ENCODE data around the gene ATP13A1. TPM values are rescaled to one million over a fixed set of nuclear protein-coding genes. Genes with fewer than 3 reads are reported as not detected.
"Not testable (repeated sequence)": the region's sequence is repeated elsewhere in the genome, so short reads cannot be mapped to it uniquely, and the experiment has no call there.

Gene ATP13A1
- total RNA-seq (10 to 100 TPM; 41.7 to 53.6 TPM), polyA plus RNA-seq (100 to 1,000 TPM in 1 of 2 donors, 10 to 100 TPM in 1; 13.9 to 105 TPM)
- long read RNA-seq, donor 1, transcript ATP13A1-202 (26 exons, 3,861 nt) = major isoform, 7 of 91 reads
- long read RNA-seq, donor 1, partial matches to known transcripts = 69 of 91 reads
- long read RNA-seq, donor 1, other reads (novel, unspliced or antisense) = 15 of 91 reads
- long read RNA-seq, donor 2, transcript ATP13A1-202 (26 exons, 3,861 nt) = major isoform, 5 of 31 reads
- long read RNA-seq, donor 2, partial matches to known transcripts = 18 of 31 reads
- long read RNA-seq, donor 2, other reads (novel, unspliced or antisense) = 8 of 31 reads

DNA sequence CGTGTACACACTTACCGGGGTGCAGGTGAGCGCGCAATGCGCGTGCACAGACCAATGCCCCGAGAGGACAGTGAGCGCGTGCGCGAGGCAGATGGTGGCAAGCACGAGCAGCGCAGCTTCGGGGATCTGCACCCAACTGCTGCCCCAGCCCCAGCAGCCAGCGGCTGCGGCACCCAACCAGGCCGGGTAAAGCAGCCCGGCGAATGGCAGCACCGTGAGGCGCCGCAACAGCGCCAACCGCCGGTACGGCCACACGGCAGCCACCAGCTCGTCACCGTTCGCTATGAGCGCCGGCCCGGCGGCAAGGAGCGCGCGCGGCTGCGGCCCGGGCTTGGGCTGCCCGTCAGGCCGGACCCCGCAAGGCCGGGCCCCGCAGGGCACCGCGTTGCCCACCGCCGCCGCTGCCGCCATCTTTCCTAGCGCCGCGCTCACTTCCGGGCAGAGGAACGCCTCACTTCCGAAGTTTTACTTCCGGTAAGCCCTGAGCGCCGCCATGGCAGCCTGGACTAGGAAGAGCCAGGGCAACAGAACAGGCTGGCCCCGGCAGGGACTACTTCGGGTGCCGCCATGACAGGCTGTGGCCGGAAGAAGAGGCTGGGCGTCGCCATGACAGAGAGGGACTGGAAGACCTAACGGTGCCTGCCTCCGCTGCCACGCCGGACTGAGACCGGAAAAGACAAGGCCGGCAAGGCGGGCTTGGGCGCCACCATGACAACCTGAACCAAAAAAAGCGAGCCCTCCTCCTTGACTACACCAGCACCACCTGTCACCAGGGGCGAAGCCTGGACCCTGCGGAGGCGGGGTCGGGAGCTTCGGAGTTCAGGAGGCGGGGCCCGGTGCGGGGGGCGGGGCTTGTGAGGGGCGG, at the start of gene ATP13A1:
TSS of gene ATP13A1 (minus strand) at position 421 of the 865 bp plus-strand sequence. CDS start at position 411, 10 bp downstream.
- DNase-seq (peak; percentile 98), ATAC-seq (ENCODE audit: low FRiP score) (peak; percentile 98)
- peaks cover 0 to 1% of the 10 kb centered on the region in 2 donors for H3K4me1 ChIP-seq (ENCODE audit: control insufficient read depth in 1 of 2, insufficient read depth in 2 of 2, low read length in 2 of 2)
- intact Hi-C loops (cut with DNase I) = loop anchor here in 1 of 2 donors (1.0 to 10.0 kb wide), 3 partner anchors 20 to 161 kb away; partner anchors contain the start of genes GMIP and ZNF506
- H3K9me3 ChIP-seq (ENCODE audit: control insufficient read depth, low read length) = no peaks in the 10 kb centered on the region
- peak within 1 kb of the TSS; percentile 87 to 96 for H3K4me3 ChIP-seq (ENCODE audit: low read length in 2 of 2)
- H3K27ac ChIP-seq (ENCODE audit: low read depth in 1 of 2, low read length in 2 of 2) = peak within 1 kb of the TSS in 1 of 2 donors; percentile 55
- WGBS, 2 donors = 0 to 1% methylated on average over 70 to 85 of the region's 85 CpGs
- no peaks in the 10 kb centered on the region for H3K27me3 ChIP-seq (ENCODE audit: control insufficient read depth in 1 of 2, insufficient read depth in 2 of 2, low read length in 1 of 2)
- no peaks in the 10 kb centered on the region for H3K36me3 ChIP-seq (ENCODE audit: control insufficient read depth in 1 of 2, insufficient read depth in 2 of 2, low read length in 1 of 2)

GRCh38 chr19:19711934-19712828, 48.7 kb upstream of the ATP13A1 start:
- 96 to 97% methylated on average over 10 of the region's 10 CpGs for WGBS, 2 donors
- H3K36me3 ChIP-seq (ENCODE audit: control insufficient read depth in 1 of 2, insufficient read depth in 2 of 2, low read length in 1 of 2) = peaks cover 7 to 23% of the 10 kb centered on the region in 2 donors
- no peaks in the 10 kb centered on the region for H3K27me3 ChIP-seq (ENCODE audit: control insufficient read depth in 1 of 2, insufficient read depth in 2 of 2, low read length in 1 of 2)
- intact Hi-C loops (cut with DNase I) = no loop called here
- ATAC-seq (ENCODE audit: low FRiP score) (no peak), DNase-seq (no peak)
- peaks cover 38% of the 10 kb centered on the region for H3K9me3 ChIP-seq (ENCODE audit: control insufficient read depth, low read length)
- peak overlapping the region; percentile 15 to 26 for H3K4me3 ChIP-seq (ENCODE audit: low read length in 2 of 2)
- no peaks in the 10 kb centered on the region for H3K4me1 ChIP-seq (ENCODE audit: control insufficient read depth in 1 of 2, insufficient read depth in 2 of 2, low read length in 2 of 2)
- H3K27ac ChIP-seq (ENCODE audit: low read depth in 1 of 2, low read length in 2 of 2) = no peak overlapping the region

GRCh38 chr19:19711306-19711933, 47.9 kb upstream of the ATP13A1 start:
- peaks cover 7 to 23% of the 10 kb centered on the region in 2 donors for H3K36me3 ChIP-seq (ENCODE audit: control insufficient read depth in 1 of 2, insufficient read depth in 2 of 2, low read length in 1 of 2)
- H3K9me3 ChIP-seq (ENCODE audit: control insufficient read depth, low read length) = peaks cover 37% of the 10 kb centered on the region
- intact Hi-C loops (cut with DNase I) = no loop called here
- ATAC-seq (ENCODE audit: low FRiP score) (no peak), DNase-seq (no peak)
- WGBS, 2 donors = 97 to 98% methylated on average over 14 of the region's 14 CpGs
- no peak overlapping the region for H3K4me3 ChIP-seq (ENCODE audit: low read length in 2 of 2)
- H3K27ac ChIP-seq (ENCODE audit: low read depth in 1 of 2, low read length in 2 of 2) = no peak overlapping the region
- no peaks in the 10 kb centered on the region for H3K27me3 ChIP-seq (ENCODE audit: control insufficient read depth in 1 of 2, insufficient read depth in 2 of 2, low read length in 1 of 2)
- no peaks in the 10 kb centered on the region for H3K4me1 ChIP-seq (ENCODE audit: control insufficient read depth in 1 of 2, insufficient read depth in 2 of 2, low read length in 2 of 2)

- no peak overlapping the region for H3K27ac ChIP-seq (ENCODE audit: low read depth in 1 of 2, low read length in 2 of 2)
- H3K9me3 ChIP-seq (ENCODE audit: control insufficient read depth, low read length) = peaks cover 35% of the 10 kb centered on the region
- no peaks in the 10 kb centered on the region for H3K4me1 ChIP-seq (ENCODE audit: control insufficient read depth in 1 of 2, insufficient read depth in 2 of 2, low read length in 2 of 2)
- no peaks in the 10 kb centered on the region for H3K27me3 ChIP-seq (ENCODE audit: control insufficient read depth in 1 of 2, insufficient read depth in 2 of 2, low read length in 1 of 2)
- ATAC-seq (ENCODE audit: low FRiP score) = no peak
- intact Hi-C loops (cut with DNase I) = no loop called here
- WGBS, 2 donors = 97 to 99% methylated on average over 2 of the region's 2 CpGs
- no peak for DNase-seq
- no peak overlapping the region for H3K4me3 ChIP-seq (ENCODE audit: low read length in 2 of 2)
- peaks cover 7 to 23% of the 10 kb centered on the region in 2 donors for H3K36me3 ChIP-seq (ENCODE audit: control insufficient read depth in 1 of 2, insufficient read depth in 2 of 2, low read length in 1 of 2)
Observed at GRCh38 chr19:19710506-19710905, 47.0 kb upstream of the ATP13A1 start.

GRCh38 chr19:19704836-19705235, 41.4 kb upstream of the ATP13A1 start:
- ATAC-seq (ENCODE audit: low FRiP score) = no peak
- 88 to 91% methylated on average over 6 of the region's 6 CpGs for WGBS, 2 donors
- intact Hi-C loops (cut with DNase I) = no loop called here
- Histone ChIP-seq H3K36me3 (ENCODE audit: control insufficient read depth in 1 of 2, insufficient read depth in 2 of 2, low read length in 1 of 2) (peaks cover 4 to 7% of the 10 kb centered on the region in 2 donors), H3K4me3 (ENCODE audit: low read length in 2 of 2) (no peak overlapping the region), H3K4me1 (ENCODE audit: control insufficient read depth in 1 of 2, insufficient read depth in 2 of 2, low read length in 2 of 2) (no peaks in the 10 kb centered on the region), H3K9me3 (ENCODE audit: control insufficient read depth, low read length) (peaks cover 38% of the 10 kb centered on the region), H3K27me3 (ENCODE audit: control insufficient read depth in 1 of 2, insufficient read depth in 2 of 2, low read length in 1 of 2) (no peaks in the 10 kb centered on the region), H3K27ac (ENCODE audit: low read depth in 1 of 2, low read length in 2 of 2) (no peak overlapping the region)
- DNase-seq = no peak

- H3K27me3 ChIP-seq (ENCODE audit: control insufficient read depth in 1 of 2, insufficient read depth in 2 of 2, low read length in 1 of 2); DNase-seq; H3K4me1 ChIP-seq (ENCODE audit: control insufficient read depth in 1 of 2, insufficient read depth in 2 of 2, low read length in 2 of 2); ATAC-seq (ENCODE audit: low FRiP score); H3K27ac ChIP-seq (ENCODE audit: low read depth in 1 of 2, low read length in 2 of 2); H3K36me3 ChIP-seq (ENCODE audit: control insufficient read depth in 1 of 2, insufficient read depth in 2 of 2, low read length in 1 of 2); H3K4me3 ChIP-seq (ENCODE audit: low read length in 2 of 2); intact Hi-C loops (cut with DNase I): not testable (repeated sequence)
- peaks cover 25% of the 10 kb centered on the region for H3K9me3 ChIP-seq (ENCODE audit: control insufficient read depth, low read length)
- 90 to 93% methylated on average over 1 of the region's 1 CpG for WGBS, 2 donors
Observed at GRCh38 chr19:19700493-19700892, 37.0 kb upstream of the ATP13A1 start.

GRCh38 chr19:19697589-19697988, 34.1 kb upstream of the ATP13A1 start:
- no peak overlapping the region for H3K4me3 ChIP-seq (ENCODE audit: low read length in 2 of 2)
- H3K27ac ChIP-seq (ENCODE audit: low read depth in 1 of 2, low read length in 2 of 2) = no peak overlapping the region
- ATAC-seq (ENCODE audit: low FRiP score) (no peak), DNase-seq (no peak)
- no peaks in the 10 kb centered on the region for H3K27me3 ChIP-seq (ENCODE audit: control insufficient read depth in 1 of 2, insufficient read depth in 2 of 2, low read length in 1 of 2)
- intact Hi-C loops (cut with DNase I) = no loop called here
- H3K4me1 ChIP-seq (ENCODE audit: control insufficient read depth in 1 of 2, insufficient read depth in 2 of 2, low read length in 2 of 2) = no peaks in the 10 kb centered on the region
- no peaks in the 10 kb centered on the region for H3K36me3 ChIP-seq (ENCODE audit: control insufficient read depth in 1 of 2, insufficient read depth in 2 of 2, low read length in 1 of 2)
- H3K9me3 ChIP-seq (ENCODE audit: control insufficient read depth, low read length) = peaks cover 14% of the 10 kb centered on the region
- 87 to 92% methylated on average over 5 of the region's 5 CpGs for WGBS, 2 donors

GRCh38 chr19:19696386-19696785, 32.9 kb upstream of the ATP13A1 start:
- H3K4me3 ChIP-seq (ENCODE audit: low read length in 2 of 2) = no peak overlapping the region
- no peaks in the 10 kb centered on the region for H3K4me1 ChIP-seq (ENCODE audit: control insufficient read depth in 1 of 2, insufficient read depth in 2 of 2, low read length in 2 of 2)
- DNase-seq (no peak), ATAC-seq (ENCODE audit: low FRiP score) (no peak)
- H3K36me3 ChIP-seq (ENCODE audit: control insufficient read depth in 1 of 2, insufficient read depth in 2 of 2, low read length in 1 of 2) = no peaks in the 10 kb centered on the region
- WGBS, 2 donors = 67 to 73% methylated on average over 2 of the region's 2 CpGs
- peaks cover 12% of the 10 kb centered on the region for H3K9me3 ChIP-seq (ENCODE audit: control insufficient read depth, low read length)
- H3K27ac ChIP-seq (ENCODE audit: low read depth in 1 of 2, low read length in 2 of 2) = no peak overlapping the region
- intact Hi-C loops (cut with DNase I) = no loop called here
- H3K27me3 ChIP-seq (ENCODE audit: control insufficient read depth in 1 of 2, insufficient read depth in 2 of 2, low read length in 1 of 2) = no peaks in the 10 kb centered on the region
